Endothelial cell of umbilical vein (primary cell): Measurements from ENCODE around the gene BABAM2. TPM values are rescaled to one million over a fixed set of nuclear protein-coding genes. Genes with fewer than 3 reads are reported as not detected.

ENCODE experiments used
- BruUV-seq: library from RNA; stranded (reverse); fragments of 400-500 nt; replicated peaks from 2 replicates; lab custom pipeline; 2021; lab: Mats Ljungman, UMichigan
- CTCF ChIA-PET: fragments of 300-600, 350-600 bp; sonication (Branson Sonifier 250); formaldehyde crosslinking; loops from one replicate; lab custom pipeline; 2021; ENCODE audit warnings: antibody characterized with exemption, inconsistent platforms; lab: Charles Lee
- POLR2A ChIA-PET: fragments of 300-600, 350-600 bp; sonication (Branson Sonifier 250); formaldehyde crosslinking; loops from one replicate; lab custom pipeline; 2021; ENCODE audit warnings: antibody characterized with exemption, inconsistent platforms; lab: Charles Lee
- DNase-seq: peaks from one replicate; pipeline ENCODE4 v3.0.0-alpha.2; 2011; ENCODE audit warnings: low read depth, low spot score
- FAIRE-seq: peaks from 2 replicates; lab custom pipeline; 2011; peaks lifted over from hg19 to GRCh38; lab: Jason Lieb, UNC
- H2AFZ ChIP-seq: 2 replicates; pipeline ENCODE4 v1.6.0; 2012; ENCODE audit warnings: low read depth, low read length, control low read depth, inconsistent platforms
- H3K27ac ChIP-seq: 2 replicates; pipeline ENCODE4 v1.5.1; 2011; ENCODE audit warnings: low read depth, mild to moderate bottlenecking, control low read depth, low read length, moderate library complexity; ENCODE audit not compliant: insufficient read depth
- H3K27me3 ChIP-seq, 2 experiments: 2 replicates each; pipeline versions ENCODE4 v1.6.0 to v1.6.1; 2011; ENCODE audit warnings: low read length in 2 of 2, mixed read lengths in 1 of 2; ENCODE audit not compliant: control insufficient read depth in 2 of 2, insufficient read depth in 2 of 2
- H3K36me3 ChIP-seq, 2 experiments: 2 replicates in 1 of 2; 3 replicates in 1 of 2; pipeline ENCODE4 v1.5.1; 2011; ENCODE audit warnings: low read length in 2 of 2, mild to moderate bottlenecking in 1 of 2, moderate library complexity in 1 of 2; ENCODE audit not compliant: control insufficient read depth in 2 of 2, insufficient read depth in 2 of 2; ENCODE audit errors: extremely low read depth in 1 of 2
- H3K4me1 ChIP-seq: 3 replicates; pipeline ENCODE4 v1.5.1; 2011; ENCODE audit warnings: mild to moderate bottlenecking, low read length; ENCODE audit not compliant: control insufficient read depth, insufficient read depth; ENCODE audit errors: extremely low read depth
- H3K4me2 ChIP-seq: 2 replicates; pipeline ENCODE4 v1.6.1; 2011; ENCODE audit warnings: low read length, control low read depth, mixed read lengths; ENCODE audit not compliant: insufficient read depth
- H3K4me3 ChIP-seq, 3 experiments: fragments of 200-600 bp in 1 of 3; sonication (generic), shearing (Covaris generic) in 1 of 3; replicated peaks in 1 of 3; 2 replicates each; pipeline ENCODE4 v1.5.1; 2011 to 2016; ENCODE audit warnings: control low read depth in 3 of 3, low read length in 3 of 3, mild to moderate bottlenecking in 2 of 3, inconsistent platforms in 1 of 3, low read depth in 1 of 3, moderate library complexity in 1 of 3; ENCODE audit not compliant: insufficient read depth in 1 of 3
- H3K79me2 ChIP-seq: 2 replicates; pipeline ENCODE4 v1.6.0; 2012; ENCODE audit warnings: low read length, inconsistent platforms; ENCODE audit not compliant: control insufficient read depth, insufficient read depth
- H3K9ac ChIP-seq: replicated peaks from 2 replicates; pipeline ENCODE3; 2011; ENCODE audit warnings: low read length, control low read depth; ENCODE audit not compliant: insufficient read depth; ENCODE audit errors: extremely low read depth
- H3K9me1 ChIP-seq: replicated peaks from 3 replicates; pipeline ENCODE4 v1.6.0; 2011; ENCODE audit warnings: mild to moderate bottlenecking, low read length; ENCODE audit not compliant: control insufficient read depth, insufficient read depth; ENCODE audit errors: extremely low read depth
- H3K9me3 ChIP-seq: replicated peaks from 2 replicates; pipeline ENCODE4 v1.5.1; 2012; ENCODE audit warnings: low read length, inconsistent platforms; ENCODE audit not compliant: control insufficient read depth, insufficient read depth
- H4K20me1 ChIP-seq: replicated peaks from 2 replicates; pipeline ENCODE3; 2011; ENCODE audit warnings: mild to moderate bottlenecking, low read length; ENCODE audit not compliant: control insufficient read depth, insufficient read depth; ENCODE audit errors: extremely low read depth
- CTCF ChIP-seq, 2 donors: IDR thresholded peaks; 1 replicate in 1 of 2; 2 replicates in 1 of 2; pipeline ENCODE4 v1.5.1; 2011; ENCODE audit warnings: low read length in 2 of 2, mild to moderate bottlenecking in 2 of 2, moderate library complexity in 2 of 2, control low read depth in 1 of 2, inconsistent platforms in 1 of 2, low read depth in 1 of 2; ENCODE audit not compliant: insufficient read depth in 1 of 2; ENCODE audit errors: extremely low read depth in 1 of 2
- EZH2 ChIP-seq: IDR thresholded peaks from 2 replicates; pipeline ENCODE4 v1.6.1; 2012; ENCODE audit warnings: borderline replicate concordance, low read depth, mild to moderate bottlenecking, moderate library complexity, low read length, inconsistent platforms; ENCODE audit not compliant: severe bottlenecking
- FOS ChIP-seq: IDR thresholded peaks from 2 replicates; pipeline ENCODE4 v1.6.1; 2011; ENCODE audit warnings: mild to moderate bottlenecking, low read length, moderate library complexity, borderline replicate concordance; ENCODE audit not compliant: insufficient read depth
- GATA2 ChIP-seq: IDR thresholded peaks from 2 replicates; pipeline ENCODE4 v1.7.0; 2011; ENCODE audit warnings: low read depth, mild to moderate bottlenecking, moderate library complexity, mixed read lengths, low read length; ENCODE audit not compliant: insufficient read length, insufficient read depth
- JUN ChIP-seq: IDR thresholded peaks from 2 replicates; pipeline ENCODE4 v1.6.1; 2011; ENCODE audit warnings: borderline replicate concordance, low read depth; ENCODE audit not compliant: insufficient read length, insufficient read depth
- MYC ChIP-seq: IDR thresholded peaks from one replicate; pipeline ENCODE4 v1.6.1; 2011; ENCODE audit warnings: mild to moderate bottlenecking, low read depth, low read length
- POLR2A ChIP-seq: IDR thresholded peaks from 2 replicates; pipeline ENCODE4 v1.6.1; 2012; ENCODE audit warnings: low read depth, mild to moderate bottlenecking, control low read depth, low read length
- POLR2AphosphoS5 ChIP-seq: IDR thresholded peaks from 2 replicates; pipeline ENCODE4 v1.6.1; 2012; ENCODE audit warnings: low read depth, mild to moderate bottlenecking, control low read depth, low read length, moderate library complexity; ENCODE audit not compliant: insufficient read depth
- dilution Hi-C: fragments of 300-500 bp; cut with MboI; formaldehyde crosslinking; loops from one replicate; pipeline ENCODE4 v1.15.0; 2019; ENCODE audit warnings: low sequenced_read_pairs; ENCODE audit not compliant: extremely low pct_ligation_motif_present
- intact Hi-C: fragments of 100-400 bp; cut with micrococcal nuclease; formaldehyde crosslinking; loops from one replicate; pipeline ENCODE4 v1.10.0; 2022
- polyA plus RNA-seq, 4 experiments: library from polyadenylated mRNA; depleted of rRNA in 3 of 4; stranded (reverse) in 3 of 4; unstranded in 1 of 4; fragments of >200 nt; gene quantifications; 2 replicates each; pipeline versions ENCODE4 v1.2.1 to v1.2.3, GENCODE V29; 2011 to 2012; ENCODE audit warnings: missing spikeins in 1 of 4
- total RNA-seq: library from RNA; stranded (reverse); gene quantifications from 2 replicates; pipeline ENCODE4 v1.2.3, GENCODE V29; 2021

BABAM2 gene
- total and polyA plus RNA-seq, 2 donors (not counting 3 experiments of a cell fraction or from before 2014, with no cell fraction given): 19.9 to 27.6 TPM

- FAIRE-seq: peak; percentile 53
- POLR2A ChIA-PET: no interaction called here
Measured at GRCh38 chr2:28035816-28036215, 145.3 kb downstream of the BABAM2 start.

GRCh38 chr2:28036307-28036706 lies 145.8 kb downstream of the BABAM2 start:
- CTCF ChIA-PET: interaction anchor here (0.6 kb wide), 1 partner anchor 22 kb away, joined by 3 read pairs; no protein-coding TSS in a partner anchor
- dilution Hi-C loops: no loop called here
- no TSS peak for BruUV-seq

More at GRCh38 chr2:28035816-28036215, 145.3 kb downstream of the BABAM2 start:
- H3K4me1 ChIP-seq: peaks cover 18% of the 10 kb centered on the region
- dilution Hi-C loops: no loop called here
- peak overlapping the region; percentile 33 for H3K27ac ChIP-seq
- BruUV-seq: no TSS peak
- no peaks in the 10 kb centered on the region for H3K9me1 ChIP-seq
- H3K9me3 ChIP-seq: no peaks in the 10 kb centered on the region
- H3K4me2 ChIP-seq: peak overlapping the region; percentile 63
- peak overlapping the region; percentile 32 for H2AFZ ChIP-seq
- DNase-seq: peak; percentile 75
- H3K4me3 ChIP-seq: peak overlapping the region in 1 of 3 experiments; percentile 34
- intact Hi-C loops: loop anchor here (1.0 to 2.0 kb wide), 3 partner anchors 45 to 361 kb away; no protein-coding TSS in a partner anchor
- CTCF ChIA-PET: interaction anchor here (1.0 kb wide), 1 partner anchor 12 kb away, joined by 4 read pairs; no protein-coding TSS in a partner anchor
- H3K79me2 ChIP-seq: no peaks in the 10 kb centered on the region
- no peaks in the 10 kb centered on the region for H3K36me3 ChIP-seq
- H4K20me1 ChIP-seq: no peaks in the 10 kb centered on the region
- H3K27me3 ChIP-seq: no peaks in the 10 kb centered on the region
- TF ChIP-seq GATA2 (peak; percentile 43), MYC (no peak), POLR2A (peak; percentile 27), JUN (peak; percentile 18)
- H3K9ac ChIP-seq: no peak overlapping the region

More at GRCh38 chr2:28036307-28036706, 145.8 kb downstream of the BABAM2 start:
- H3K27me3 ChIP-seq: no peaks in the 10 kb centered on the region
- H3K9me1 ChIP-seq: no peaks in the 10 kb centered on the region
- H3K36me3 ChIP-seq: no peaks in the 10 kb centered on the region
- no peak overlapping the region for H2AFZ ChIP-seq
- no peaks in the 10 kb centered on the region for H3K9me3 ChIP-seq
- DNase-seq (peak; percentile 48), FAIRE-seq (no peak)
- H3K27ac ChIP-seq: peak overlapping the region; percentile 33
- intact Hi-C loops: loop anchor here (1.0 kb wide), 1 partner anchor 81 kb away; no protein-coding TSS in a partner anchor
- peaks cover 18% of the 10 kb centered on the region for H3K4me1 ChIP-seq
- H3K9ac ChIP-seq: no peak overlapping the region
- peak overlapping the region; percentile 63 for H3K4me2 ChIP-seq
- POLR2A ChIA-PET: no interaction called here
- H3K4me3 ChIP-seq: no peak overlapping the region
- no peaks in the 10 kb centered on the region for H3K79me2 ChIP-seq
- no peaks in the 10 kb centered on the region for H4K20me1 ChIP-seq
- TF ChIP-seq GATA2 (no peak), EZH2 (no peak), JUN (no peak), POLR2AphosphoS5 (no peak), FOS (no peak), CTCF (IDR thresholded peaks at IDR 0.05; ENCODE audit: extremely low read depth in 1 of 2, insufficient read depth in 1 of 2, low read depth in 1 of 2, low read length in 2 of 2) (no peak)
